Skin epidermis (tissue), 12 donors: ENCODE measurements around the gene HABP2.
A peak's percentile ranks its signal among the peaks of the same experiment; 100 is the strongest.

Experiments
- H3K27ac ChIP-seq, 21 experiments: fragments of 200-600 bp; sonication (generic) in 11 of 21; one replicate each; pipeline ENCODE4 v1.5.0; 2020; ENCODE audit warnings: mild to moderate bottlenecking in 3 of 21, inconsistent platforms in 2 of 21, moderate library complexity in 2 of 21
- H3K4me3 ChIP-seq, 7 experiments: fragments of 200-600 bp; sonication (generic) in 2 of 7; one replicate each; pipeline ENCODE4 v1.5.0; 2020; ENCODE audit warnings: inconsistent platforms in 2 of 7, mild to moderate bottlenecking in 2 of 7, moderate library complexity in 1 of 7

HABP2 gene

DNA sequence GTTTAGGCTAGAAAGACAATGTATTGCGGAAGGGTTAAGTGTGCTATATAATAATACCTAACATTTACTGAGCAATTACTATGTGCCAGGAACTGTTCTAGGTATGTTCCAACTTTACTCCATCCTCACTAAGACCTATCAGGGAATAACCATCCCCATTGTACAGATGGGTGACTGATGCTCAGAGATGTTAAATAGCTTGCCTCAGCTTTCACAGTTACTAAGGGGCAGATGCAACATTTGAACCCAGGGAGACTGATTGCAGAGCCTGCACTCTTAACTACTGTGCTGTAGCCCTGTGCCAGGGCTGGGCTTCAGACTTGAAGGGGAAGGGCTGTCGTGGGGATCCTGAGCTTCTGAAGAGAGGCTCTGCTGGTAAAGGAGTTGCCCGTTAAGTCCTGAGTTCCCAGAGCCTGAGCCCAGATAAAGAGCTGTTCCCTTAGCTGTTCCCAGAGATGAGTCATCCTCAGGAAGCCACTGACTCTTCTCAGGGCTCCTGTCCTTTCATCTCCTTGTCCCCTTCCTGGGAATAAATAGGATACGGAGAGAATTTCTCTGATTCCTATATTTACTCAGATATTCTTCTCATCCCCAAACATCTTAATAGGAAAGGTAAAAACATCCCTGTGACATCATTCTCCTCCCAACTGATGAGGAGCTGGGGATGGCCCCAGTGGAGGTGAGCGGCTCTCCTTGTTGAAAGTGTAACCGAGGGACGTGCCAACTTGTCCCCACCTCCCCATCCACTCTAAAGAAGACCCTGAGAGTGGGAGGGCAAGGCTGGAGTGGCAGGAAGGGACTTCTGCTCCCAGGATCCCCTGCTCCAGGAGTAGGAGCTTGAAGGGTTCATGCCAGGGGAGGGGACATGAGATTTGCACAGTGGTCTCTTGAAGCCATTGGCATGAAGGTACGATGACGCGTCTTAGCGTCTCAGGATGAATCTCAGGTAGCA lies 28.0 kb upstream of the HABP2 start:
- no peak overlapping the region for H3K4me3 ChIP-seq
- no peak overlapping the region for H3K27ac ChIP-seq

DNA sequence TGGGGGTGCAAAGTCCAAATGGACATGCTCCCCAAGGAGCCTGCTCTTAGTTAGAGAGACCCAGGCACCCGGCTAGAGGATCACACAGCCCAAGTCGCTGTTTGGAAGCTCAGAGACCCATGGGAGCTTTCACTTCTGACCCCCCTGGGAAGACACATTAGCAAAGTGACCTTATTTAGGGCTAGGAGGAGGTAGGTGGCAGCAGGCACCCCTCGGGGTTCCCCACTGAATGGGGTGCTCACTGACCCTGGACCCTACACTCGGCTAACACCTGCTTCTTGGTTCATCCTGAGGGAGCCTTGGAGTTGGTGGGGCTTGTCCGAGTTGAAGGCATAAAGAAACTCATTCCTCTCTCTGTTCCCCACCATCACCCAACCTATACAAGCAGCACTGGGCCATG lies 27.1 kb upstream of the HABP2 start:
- H3K4me3 ChIP-seq, result no peak overlapping the region
- H3K27ac ChIP-seq, result no peak overlapping the region

DNA sequence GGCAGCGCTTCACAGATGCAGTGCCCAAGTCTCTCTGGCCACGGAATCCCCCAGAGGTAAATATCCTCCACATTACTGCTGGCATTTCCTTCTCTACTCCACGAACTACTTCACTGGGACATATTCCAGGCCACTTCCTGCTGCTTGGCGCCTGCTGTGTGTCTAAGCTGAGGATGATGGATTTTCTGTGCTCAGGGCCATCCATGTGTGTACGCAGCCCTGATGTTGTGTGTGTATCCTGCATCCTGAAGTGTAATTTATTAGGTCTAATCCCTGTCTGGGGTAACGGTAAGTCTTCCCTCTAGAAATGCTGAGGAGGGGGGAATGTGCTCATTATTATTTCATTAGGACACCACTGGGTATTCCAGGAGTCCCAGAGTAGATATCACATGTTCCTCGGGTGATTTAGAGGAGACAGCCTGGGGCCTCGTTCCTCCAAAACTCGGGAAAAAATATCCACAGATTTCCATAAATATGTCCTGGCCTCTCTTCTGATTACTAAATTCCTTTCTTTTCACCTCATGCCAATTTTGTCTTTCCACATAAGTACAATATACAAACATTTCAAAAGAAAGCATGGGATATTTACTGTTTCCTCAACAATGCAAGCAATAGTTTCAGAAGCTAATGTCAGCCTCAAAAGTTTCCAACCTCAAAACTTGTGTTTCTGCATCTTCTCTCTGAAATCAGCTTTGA lies 25.5 kb upstream of the HABP2 start:
- no peak overlapping the region for H3K27ac ChIP-seq

DNA sequence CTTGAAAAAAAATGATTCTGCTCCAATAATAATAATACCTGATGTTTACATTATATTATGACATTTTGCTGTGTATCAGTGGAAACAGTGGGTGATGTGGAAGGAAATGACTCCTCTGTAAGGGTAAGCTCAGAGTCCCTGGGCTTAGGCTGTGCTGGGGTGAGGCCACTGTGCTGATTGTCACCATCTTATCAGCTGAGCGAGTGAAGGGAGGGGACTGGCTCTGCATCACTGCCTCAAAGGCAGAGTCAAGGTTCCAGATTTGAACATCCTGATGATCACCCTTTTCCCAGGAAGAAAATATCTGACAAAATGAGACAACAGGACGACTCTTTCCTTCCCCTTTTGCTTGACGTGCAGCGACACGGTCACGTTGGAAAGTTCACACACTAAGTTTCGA lies 24.0 kb upstream of the HABP2 start:
- Histone ChIP-seq H3K4me3 (no peak overlapping the region), H3K27ac (no peak overlapping the region)

More for the DNA sequence above, 25.5 kb upstream of the HABP2 start:
- H3K4me3 ChIP-seq, result no peak overlapping the region

DNA sequence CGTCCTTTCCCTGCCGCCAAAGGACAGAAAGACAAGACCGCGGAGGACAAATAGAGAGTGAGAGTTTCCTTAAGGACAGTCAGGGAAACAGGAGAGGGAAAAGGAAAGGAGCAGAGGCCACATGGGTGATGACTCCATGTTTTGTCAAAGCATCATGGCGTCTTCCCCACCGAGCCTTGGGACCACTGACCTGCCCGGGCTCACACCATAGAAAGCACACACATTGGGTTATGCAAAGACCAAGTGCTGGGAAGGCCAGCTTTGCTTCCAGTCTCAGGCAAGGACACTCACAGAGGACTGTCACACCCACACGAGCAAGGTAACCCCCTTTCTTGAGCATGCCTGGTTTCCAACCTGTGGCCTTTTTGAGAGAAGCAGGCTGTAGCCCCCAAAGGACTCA lies 23.3 kb upstream of the HABP2 start:
- Histone ChIP-seq H3K27ac (no peak overlapping the region), H3K4me3 (no peak overlapping the region)

DNA sequence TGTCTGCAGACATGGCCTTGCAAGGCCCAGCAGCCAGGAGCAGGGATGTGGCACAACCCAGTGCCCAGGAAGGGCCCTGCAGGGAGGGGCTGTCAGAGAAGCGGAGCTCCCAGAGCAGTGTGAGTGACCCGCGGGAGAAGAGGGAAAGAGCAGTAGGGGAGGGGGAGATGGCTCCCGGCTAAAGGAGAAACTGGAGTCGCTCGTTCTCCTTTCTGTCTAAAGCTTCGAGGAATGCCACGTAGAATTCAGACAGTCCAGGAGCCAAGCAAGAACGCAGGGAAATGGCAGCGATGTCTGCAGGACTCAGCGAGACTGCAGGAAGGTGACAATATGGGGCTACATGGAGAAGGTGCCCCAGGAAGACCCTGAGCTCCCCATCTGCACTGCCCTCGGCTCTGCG lies 22.4 kb upstream of the HABP2 start:
- H3K27ac ChIP-seq, result no peak overlapping the region
- no peak overlapping the region for H3K4me3 ChIP-seq

DNA sequence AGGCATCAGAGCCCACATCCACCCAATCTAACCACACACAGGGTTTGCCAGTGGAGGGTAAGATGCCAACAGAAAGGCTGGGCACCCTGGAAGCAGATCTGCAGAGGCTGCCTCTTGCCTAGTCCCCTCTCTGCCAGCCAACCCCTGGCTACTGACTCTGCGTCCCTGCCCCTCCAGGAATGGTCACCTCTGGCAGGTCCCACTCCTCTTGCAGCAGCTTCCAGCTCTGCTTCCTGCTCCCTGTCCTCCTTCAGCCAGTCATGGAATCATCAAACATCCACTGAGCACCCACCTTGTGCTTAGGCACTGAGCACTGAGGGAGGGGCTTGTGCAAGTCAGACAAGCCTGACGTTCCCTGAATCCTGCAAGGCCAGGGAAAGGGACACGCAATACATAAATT lies 20.1 kb upstream of the HABP2 start:
- no peak overlapping the region for H3K4me3 ChIP-seq
- H3K27ac ChIP-seq, result no peak overlapping the region

DNA sequence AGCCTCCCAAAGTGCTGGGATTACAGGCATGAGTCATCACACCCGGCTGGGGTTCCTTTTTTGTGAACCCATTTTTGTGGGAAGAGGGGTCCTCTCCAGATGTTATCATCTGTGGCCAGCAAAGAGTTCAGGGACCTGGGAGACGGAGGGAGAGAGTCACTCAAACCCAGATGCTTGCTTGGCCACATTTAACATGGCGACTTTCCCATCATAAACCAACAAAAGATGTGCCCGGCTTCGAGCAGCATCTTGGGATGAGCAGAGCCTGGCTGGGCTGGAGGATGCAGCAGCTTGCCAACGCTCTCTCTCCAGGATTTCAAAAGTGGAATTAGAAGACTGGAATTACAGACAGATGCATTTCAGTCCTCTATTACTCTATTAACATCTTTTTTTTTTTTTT lies 19.1 kb upstream of the HABP2 start:
- H3K4me3 ChIP-seq, result no peak overlapping the region
- no peak overlapping the region for H3K27ac ChIP-seq

DNA sequence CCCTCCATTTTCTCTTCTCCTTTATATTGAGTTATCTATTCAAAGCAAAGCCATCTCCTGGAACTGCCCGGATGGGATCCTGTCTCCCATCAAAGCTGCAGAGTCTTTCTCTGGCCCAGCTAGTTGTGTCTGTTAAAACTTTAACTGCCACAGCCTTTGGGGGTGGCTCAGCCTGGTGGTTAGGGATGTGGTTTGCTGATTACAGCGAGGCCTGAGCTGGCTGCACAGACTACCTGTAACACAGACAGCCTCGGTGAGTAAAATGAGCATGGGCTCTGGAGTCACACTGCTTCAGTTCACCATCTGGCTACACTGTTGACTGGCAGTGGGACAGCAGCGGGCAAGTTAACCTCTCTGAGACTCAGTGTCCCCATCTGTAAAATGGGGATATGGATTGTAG lies 18.4 kb upstream of the HABP2 start:
- Histone ChIP-seq H3K27ac (no peak overlapping the region), H3K4me3 (no peak overlapping the region)

DNA sequence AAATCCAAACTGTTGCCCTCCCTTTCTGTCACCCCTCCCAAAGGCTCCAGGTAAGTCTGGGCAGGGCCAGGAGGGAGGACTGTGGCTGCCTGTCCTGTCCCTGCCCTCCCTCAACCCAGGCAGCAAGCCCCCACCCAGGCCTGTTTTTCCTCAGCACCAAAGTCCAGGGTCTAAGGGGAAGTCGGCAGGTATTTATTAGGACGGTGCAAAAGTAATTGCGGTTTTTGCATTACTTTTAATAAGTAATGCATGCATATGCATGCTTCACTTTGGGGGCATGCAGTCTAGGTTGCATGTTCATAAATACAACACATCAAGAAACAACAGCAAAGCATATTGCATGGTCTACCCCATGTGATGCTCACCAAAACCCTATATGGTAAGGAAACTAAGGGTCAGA lies 15.2 kb upstream of the HABP2 start:
- H3K4me3 ChIP-seq, result no peak overlapping the region
- H3K27ac ChIP-seq, result no peak overlapping the region

DNA sequence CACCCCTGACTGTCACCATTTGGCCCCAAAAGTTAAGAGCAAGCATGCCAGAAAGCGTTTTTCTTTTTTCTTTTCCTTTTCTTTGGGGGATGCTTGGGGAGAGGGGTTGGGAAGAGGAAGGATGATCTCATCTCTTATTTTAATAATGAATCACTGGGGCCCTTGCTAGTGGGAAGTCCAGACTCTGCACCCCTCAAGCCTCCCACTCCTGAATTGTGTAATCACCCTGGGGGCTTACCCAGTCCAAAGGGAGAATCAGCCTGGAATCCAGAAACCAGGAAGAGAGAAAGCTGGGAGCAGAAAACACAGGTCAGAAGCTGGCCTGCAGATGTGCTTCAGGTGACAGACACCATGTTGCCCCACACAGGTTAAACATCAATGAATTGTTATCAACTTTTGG lies 14.7 kb upstream of the HABP2 start:
- Histone ChIP-seq H3K27ac (no peak overlapping the region), H3K4me3 (no peak overlapping the region)

DNA sequence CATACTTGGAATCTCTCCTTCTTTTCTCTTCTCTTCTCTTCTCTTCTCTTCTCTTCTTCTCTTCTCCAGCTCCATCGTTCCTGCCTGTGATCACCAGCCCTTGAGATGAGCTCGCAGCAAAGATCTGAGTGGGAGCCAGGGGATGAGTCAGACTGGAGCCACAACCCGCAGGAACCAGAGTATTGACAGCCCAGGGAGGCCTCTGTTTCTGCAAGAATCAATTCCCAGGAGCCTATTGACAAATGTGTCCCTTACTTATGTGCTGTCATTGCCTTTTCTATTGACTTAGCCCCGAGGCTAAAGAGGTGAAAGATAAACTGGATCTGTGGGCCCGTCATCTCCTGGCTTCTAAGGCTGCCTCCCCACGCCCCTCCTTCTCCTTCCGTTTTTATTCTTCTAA lies 13.1 kb upstream of the HABP2 start:
- Histone ChIP-seq H3K4me3 (no peak overlapping the region), H3K27ac (no peak overlapping the region)

DNA sequence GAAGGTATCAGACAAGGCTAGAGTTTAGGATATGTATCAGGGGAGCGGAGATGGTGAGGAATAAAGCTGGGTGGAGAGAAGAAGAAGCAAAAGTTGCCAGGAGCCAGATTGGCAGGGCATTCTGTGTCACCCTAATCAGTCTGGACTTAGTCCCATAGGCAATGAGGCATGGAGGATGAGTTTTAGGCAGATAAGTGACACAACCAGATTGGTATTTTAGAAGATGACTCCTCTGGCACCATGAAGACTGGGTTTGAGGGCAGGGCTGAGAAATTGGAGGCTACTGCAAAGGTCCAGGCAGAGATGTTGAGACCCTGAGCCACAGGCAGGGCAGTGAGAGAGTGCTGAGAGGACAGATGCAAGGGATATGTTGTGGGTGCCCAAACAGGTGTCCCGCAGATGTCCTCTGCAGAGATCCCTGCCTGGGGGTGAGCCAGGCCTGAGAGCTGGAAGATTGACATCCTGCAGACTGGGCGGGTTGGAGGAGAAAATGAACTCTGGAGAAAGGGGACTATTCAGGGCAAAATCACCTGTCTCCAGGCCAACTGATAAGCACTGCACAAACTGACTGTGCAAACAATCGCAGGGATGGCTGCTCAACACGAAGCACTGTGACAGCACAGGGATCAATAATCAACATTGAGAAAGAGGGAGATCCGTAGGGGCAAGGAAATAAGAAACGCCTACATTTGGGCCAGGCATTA lies 11.9 kb upstream of the HABP2 start:
- Histone ChIP-seq H3K27ac (no peak overlapping the region), H3K4me3 (no peak overlapping the region)

DNA sequence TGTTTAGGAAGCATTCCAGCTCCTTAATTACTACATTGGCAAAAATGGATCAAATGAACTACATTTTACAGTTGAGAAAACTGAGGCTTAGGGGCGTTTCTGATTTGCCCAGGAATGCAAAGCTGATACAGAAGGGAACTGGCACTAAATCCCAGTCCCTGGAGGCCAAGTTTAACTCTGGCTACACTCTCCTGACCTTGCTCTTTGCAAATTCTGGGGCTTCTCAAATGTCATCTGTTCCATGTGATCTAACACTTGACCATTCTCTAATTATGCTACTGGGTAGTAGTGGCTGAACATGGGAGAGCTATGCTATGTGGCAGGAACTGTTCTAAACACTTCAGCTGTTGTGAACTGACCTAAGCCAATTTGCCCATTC lies 11.3 kb upstream of the HABP2 start:
- Histone ChIP-seq H3K27ac (no peak overlapping the region), H3K4me3 (no peak overlapping the region)

DNA sequence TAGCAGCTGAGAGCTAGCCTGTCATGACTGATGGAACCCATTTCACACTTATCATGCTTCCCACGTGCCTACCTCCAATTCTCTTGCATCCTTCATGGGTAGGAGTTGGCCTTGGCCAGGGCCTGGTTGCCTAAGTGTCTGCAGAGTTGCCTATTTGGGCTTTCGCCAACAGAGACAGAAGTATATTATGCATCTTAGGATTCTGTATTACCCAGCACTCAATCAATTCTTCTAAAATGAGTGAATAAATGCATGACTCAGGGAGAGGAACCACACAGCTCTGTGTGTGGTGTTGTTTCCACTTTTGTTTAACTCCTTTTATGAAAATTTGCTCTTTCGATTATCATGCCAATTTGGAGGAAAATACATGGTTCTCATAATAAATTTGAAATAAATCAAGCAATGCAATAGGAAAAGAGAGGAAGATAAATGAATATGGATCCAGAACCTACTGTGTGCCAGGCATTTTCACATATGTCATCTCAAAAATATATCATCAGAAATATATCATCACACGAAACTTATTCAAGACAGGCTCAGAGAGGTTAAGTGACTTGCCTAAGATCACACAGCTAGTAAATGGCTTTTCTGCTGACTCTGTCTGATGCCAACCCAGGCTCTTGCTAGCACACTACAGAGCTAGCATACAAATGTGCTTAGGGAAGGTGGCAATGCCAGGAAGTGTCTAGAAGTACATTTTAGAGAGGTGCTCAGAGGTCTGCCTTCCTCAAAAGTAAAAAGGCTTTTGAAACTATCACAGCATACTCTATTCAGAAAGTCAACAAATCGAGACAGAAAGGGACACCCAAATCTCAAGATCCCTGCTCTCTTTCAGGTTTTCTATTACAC lies 9.5 kb upstream of the HABP2 start:
- no peak overlapping the region for H3K4me3 ChIP-seq
- H3K27ac ChIP-seq, result no peak overlapping the region

DNA sequence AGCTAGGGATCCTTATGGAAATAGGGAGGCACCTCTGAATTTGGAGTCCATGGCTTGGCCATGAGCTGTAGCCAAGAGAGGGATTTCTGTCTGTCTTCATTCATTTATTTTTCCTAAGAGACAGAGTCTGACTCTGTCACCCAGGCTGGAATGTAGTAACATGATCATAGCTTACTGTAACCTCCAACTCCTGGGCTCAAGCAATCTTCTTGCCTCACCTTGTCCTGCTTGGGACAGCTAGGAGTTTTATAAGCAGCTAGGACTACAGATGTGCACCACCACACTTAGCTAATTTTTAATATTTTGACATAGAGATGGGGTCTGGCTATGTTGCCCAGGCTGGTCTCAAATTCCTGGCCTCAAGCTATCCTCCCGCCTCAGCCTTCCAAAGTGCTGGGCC lies 8.5 kb upstream of the HABP2 start:
- Histone ChIP-seq H3K27ac (no peak overlapping the region), H3K4me3 (no peak overlapping the region)

DNA sequence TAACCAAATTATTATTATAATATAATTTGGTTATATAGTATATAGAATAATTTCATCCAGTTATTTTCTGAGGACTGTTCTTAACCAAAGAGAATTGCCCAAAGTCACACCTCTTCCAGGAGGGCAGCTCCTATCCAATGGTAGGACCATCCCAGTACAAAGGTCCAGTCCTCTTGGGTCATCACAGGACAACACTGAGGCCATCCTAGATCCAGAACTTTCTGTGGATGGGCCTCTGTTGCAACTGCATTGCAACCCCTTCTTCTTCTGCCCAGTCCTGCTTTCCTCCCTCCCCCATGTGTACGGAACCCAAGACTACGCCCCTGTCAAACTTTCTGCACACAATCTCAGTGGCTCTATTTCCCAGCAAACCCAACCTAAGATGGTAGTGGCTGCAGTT lies 5.4 kb upstream of the HABP2 start:
- Histone ChIP-seq H3K27ac (no peak overlapping the region), H3K4me3 (no peak overlapping the region)

DNA sequence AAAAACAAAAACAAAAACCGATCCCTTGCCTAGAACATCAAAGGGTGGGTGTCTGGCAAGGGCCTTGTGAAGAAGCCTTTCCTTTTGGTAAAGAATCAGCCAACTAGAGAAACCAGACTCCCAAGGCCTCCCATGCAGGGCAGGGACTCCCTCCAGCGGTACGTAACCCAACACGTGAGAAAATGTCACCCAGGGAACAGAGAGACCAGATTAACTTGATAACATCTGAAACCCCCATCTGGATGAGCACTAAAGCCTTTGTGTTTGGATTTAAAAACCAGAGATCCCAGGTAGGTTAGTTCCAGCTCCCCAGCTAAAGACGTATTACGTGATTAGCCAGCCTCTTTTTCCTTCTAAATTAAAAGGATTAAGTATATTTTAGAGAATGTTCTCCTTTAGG lies 3.0 kb upstream of the HABP2 start:
- peak overlapping the region in 4 of 21 experiments; percentile 1 to 41 (median 26) for H3K27ac ChIP-seq
- H3K4me3 ChIP-seq, result no peak overlapping the region

DNA sequence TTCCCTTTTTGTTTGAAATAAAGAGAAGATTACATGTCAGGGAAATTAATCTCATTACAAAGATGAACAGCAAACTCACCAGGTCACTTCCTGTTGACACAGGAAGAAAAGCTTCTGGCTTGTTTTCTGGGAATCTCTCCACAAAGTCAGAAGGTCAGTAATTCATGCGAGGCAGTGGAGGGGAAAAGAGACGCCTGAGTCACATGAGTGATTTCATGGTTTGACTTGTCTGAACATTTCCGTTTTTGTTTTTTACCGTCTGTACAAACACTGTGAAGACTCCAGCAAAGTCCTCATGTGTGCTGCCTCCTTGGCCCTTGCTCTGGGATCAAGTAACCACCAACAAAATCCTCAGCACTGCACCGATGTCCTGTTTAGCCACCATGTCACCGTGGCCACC lies 2.5 kb upstream of the HABP2 start:
- Histone ChIP-seq H3K27ac (peak overlapping the region in 8 of 21 experiments; percentile 1 to 41 (median 17)), H3K4me3 (no peak overlapping the region)

DNA sequence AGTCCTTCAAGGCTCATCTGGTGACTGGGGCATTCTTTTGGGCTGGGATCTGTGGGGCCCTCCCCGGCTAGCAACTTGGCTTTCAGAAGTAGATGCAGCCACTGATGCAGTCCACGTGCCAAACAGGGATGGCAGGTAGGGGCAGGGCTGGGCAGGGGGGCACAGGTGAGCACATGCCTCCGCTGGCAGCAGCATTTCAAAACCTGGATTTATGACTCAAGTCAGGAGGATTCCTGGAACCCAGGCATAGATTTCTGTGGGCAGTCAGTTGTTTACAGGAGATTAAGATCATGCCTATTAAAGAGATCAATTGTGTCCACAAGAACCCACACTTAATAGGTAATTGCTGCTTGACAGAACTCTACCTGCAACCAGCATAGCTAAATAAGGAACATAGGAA lies 839 bp upstream of the HABP2 start:
- Histone ChIP-seq H3K27ac (peak overlapping the region in 1 of 21 experiments; percentile 61), H3K4me3 (no peak overlapping the region)
